ENCODE data around the gene ALDOB. TPM values are rescaled to one million over a fixed set of nuclear protein-coding genes. Genes with fewer than 3 reads are reported as not detected.

Gene ALDOB
- total RNA-seq, 2 donors from 2014 or later: not detected

DNA sequence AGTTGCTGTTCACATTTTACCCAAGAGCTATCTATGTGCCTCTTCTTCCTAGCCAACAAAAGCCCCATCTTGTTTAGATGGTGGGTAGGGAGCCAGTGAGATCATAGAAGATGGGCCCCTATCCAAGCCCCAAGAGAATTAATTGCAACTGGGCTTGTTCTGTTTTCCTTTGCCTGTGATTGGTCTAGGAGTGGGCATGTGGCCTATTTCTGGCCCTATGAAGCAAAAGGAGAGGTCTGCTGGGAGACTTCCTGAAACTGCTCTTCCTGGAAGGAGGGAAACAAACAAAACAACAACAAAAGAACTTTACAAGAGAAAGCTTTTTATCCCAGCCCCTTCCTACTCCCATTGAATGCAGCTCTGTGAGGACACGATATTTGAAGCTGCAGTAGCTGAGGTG lies 32.5 kb upstream of the ALDOB start:
- Mint-ChIP-seq H3K4me3 (no peak overlapping the region), H3K4me1 (ENCODE audit: low read depth) (no peaks in the 10 kb centered on the region), H3K9me3 (no peaks in the 10 kb centered on the region), H3K27ac (no peak overlapping the region), H3K27me3 (ENCODE audit: low read depth) (peaks cover 64% of the 10 kb centered on the region), H3K36me3 (ENCODE audit: insufficient read depth in 2 of 2) (no peaks in the 10 kb centered on the region)
- ATAC-seq (replicated peaks in 1 of 2) (no peak), DNase-seq (no peak)

DNA sequence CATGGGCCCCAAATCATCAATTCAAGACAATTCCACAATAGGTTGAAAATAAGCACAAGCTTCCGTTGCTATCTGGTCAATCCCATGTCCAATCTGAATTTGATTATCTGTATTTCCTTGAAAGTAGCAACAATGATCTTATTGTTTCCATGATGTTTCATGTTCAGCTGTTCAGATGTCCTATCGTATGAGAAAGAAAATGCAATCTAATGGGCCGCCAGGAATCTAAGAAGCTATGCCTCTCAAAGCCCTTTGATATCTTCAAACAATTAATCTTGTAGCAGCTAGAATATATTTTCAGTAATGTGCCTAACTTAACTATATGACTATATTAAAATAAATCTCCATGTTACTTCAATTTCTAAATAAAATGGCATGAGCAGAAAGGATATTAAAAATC lies 32.1 kb upstream of the ALDOB start:
- H3K4me3 Mint-ChIP-seq: no peak overlapping the region
- no peak for DNase-seq
- H3K36me3 Mint-ChIP-seq (ENCODE audit: insufficient read depth in 2 of 2): no peaks in the 10 kb centered on the region
- no peaks in the 10 kb centered on the region for H3K4me1 Mint-ChIP-seq (ENCODE audit: low read depth)
- ATAC-seq (replicated peaks in 1 of 2): no peak
- no peaks in the 10 kb centered on the region for H3K9me3 Mint-ChIP-seq
- H3K27me3 Mint-ChIP-seq (ENCODE audit: low read depth): peaks cover 64% of the 10 kb centered on the region
- H3K27ac Mint-ChIP-seq: no peak overlapping the region

DNA sequence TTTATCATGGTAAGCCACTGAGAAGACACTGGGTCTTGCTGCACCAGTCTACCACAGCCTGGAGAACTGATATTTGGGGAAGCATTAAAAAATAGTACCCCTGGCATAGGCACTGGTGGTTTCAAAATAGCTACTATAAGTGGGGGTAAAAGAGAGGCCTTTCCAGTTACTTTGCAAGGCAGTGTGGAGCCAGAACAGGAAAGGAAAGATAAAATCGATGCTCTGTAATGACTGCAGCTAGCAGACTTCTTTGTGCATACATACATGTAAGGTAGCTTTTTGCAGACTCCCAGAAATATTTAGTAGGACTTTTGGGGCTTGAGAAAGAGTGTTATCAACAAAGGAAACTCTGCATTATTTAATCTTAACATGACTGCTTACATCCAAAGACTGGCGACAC lies 31.3 kb upstream of the ALDOB start:
- Mint-ChIP-seq H3K4me1 (ENCODE audit: low read depth) (no peaks in the 10 kb centered on the region), H3K36me3 (ENCODE audit: insufficient read depth in 2 of 2) (no peaks in the 10 kb centered on the region), H3K27ac (no peak overlapping the region), H3K27me3 (ENCODE audit: low read depth) (peaks cover 60% of the 10 kb centered on the region), H3K9me3 (no peaks in the 10 kb centered on the region), H3K4me3 (no peak overlapping the region)
- ATAC-seq (replicated peaks in 1 of 2) (no peak), DNase-seq (no peak)

DNA sequence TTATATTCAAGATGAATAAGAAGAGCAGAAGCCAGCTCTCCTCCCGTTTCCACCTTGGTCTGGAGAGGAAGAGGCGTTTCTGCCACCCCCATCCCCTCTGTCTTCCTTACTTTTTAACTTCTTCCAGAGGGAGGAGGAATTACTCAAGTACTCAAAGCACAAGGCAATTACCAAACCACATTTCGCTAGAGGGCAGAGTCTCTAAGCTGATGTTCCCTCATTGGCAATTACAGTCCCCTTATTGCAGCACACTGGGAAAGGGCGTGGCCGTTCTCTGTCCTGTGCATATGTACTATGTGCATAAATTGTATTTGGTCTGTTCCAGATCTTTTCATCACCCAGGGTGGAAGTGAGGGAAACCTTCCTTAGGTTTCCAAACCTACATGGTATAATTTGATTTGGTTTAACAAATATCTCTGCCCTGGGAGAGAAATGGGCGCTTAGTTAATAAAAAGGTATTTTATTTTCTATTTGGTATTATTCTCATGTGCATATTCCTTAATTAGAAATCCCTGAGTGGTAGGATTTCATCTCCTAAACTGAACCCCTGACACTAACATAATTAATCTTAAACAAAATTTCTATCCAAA lies 29.8 kb upstream of the ALDOB start:
- no peaks in the 10 kb centered on the region for H3K9me3 Mint-ChIP-seq
- H3K27me3 Mint-ChIP-seq (ENCODE audit: low read depth): peaks cover 54% of the 10 kb centered on the region
- no peaks in the 10 kb centered on the region for H3K36me3 Mint-ChIP-seq (ENCODE audit: insufficient read depth in 2 of 2)
- no peak overlapping the region for H3K4me3 Mint-ChIP-seq
- no peaks in the 10 kb centered on the region for H3K4me1 Mint-ChIP-seq (ENCODE audit: low read depth)
- no peak overlapping the region for H3K27ac Mint-ChIP-seq
- peak in 1 of 2 donors; percentile 65 for ATAC-seq (replicated peaks in 1 of 2)
- peak in 1 of 2 donors; percentile 9 for DNase-seq

DNA sequence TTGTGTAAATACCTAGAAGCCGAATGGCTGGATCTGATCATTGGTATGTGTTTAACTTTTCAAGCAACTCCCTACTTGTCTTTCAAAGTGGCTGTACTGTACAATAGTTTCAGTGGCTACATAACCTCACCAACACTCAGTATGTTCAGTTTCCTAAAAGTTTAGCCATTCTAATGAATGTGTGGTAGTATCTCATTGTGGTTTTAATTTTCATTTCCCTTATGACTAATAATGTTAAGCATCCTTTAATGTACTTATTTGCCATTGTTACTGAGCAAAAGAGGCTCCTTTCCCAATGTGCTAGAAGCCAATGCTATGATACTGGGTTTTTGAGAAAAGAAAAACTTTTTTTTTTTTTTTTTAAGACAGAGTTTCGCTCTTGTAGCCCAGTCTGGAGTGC lies 27.8 kb upstream of the ALDOB start:
- Mint-ChIP-seq H3K27ac (no peak overlapping the region), H3K9me3 (no peaks in the 10 kb centered on the region), H3K27me3 (ENCODE audit: low read depth) (peaks cover 37% of the 10 kb centered on the region), H3K4me1 (ENCODE audit: low read depth) (no peaks in the 10 kb centered on the region), H3K36me3 (ENCODE audit: insufficient read depth in 2 of 2) (no peaks in the 10 kb centered on the region), H3K4me3 (no peak overlapping the region)
- DNase-seq: no peak
- ATAC-seq (replicated peaks in 1 of 2): no peak

DNA sequence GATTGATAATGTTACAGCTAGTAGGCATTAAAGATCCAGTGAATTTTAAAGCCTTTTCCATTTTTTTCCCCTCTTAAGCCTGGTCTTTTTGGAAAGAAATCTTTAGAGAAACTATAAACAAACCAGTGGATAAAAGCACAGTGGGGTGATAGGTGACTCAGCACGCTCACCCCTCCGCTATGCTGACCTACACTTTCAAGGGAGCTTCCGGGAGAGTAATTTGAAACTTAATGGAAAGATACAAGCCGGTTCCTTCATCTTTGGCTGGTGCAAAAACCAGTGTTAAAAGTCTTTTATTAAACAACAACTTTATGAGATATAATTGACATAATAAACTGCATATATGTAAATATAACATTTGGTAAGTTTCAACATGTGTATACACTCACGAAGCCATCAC lies 27.0 kb upstream of the ALDOB start:
- no peak overlapping the region for H3K27ac Mint-ChIP-seq
- H3K4me3 Mint-ChIP-seq: no peak overlapping the region
- no peaks in the 10 kb centered on the region for H3K9me3 Mint-ChIP-seq
- H3K27me3 Mint-ChIP-seq (ENCODE audit: low read depth): peaks cover 37% of the 10 kb centered on the region
- DNase-seq (no peak), ATAC-seq (replicated peaks in 1 of 2) (no peak)
- H3K4me1 Mint-ChIP-seq (ENCODE audit: low read depth): no peaks in the 10 kb centered on the region
- no peaks in the 10 kb centered on the region for H3K36me3 Mint-ChIP-seq (ENCODE audit: insufficient read depth in 2 of 2)

DNA sequence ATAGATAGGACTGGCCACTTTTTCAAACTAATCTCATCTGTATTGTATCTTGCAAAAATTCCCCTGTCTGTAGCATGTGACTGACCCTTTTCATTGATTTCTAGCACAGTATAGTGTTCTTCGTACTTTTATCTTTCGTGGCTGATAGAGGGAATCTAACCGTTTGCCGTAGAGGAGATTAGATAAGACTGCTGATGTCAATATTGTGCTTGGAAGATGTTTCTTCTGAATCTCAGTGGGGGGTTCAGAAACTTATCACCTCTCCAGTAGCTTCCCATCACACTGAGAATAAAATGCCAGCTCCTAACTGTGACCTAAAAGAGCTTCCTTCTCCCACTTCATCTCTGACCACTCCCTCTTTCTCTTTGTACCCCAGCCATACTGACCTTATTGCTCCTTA lies 25.4 kb upstream of the ALDOB start:
- H3K9me3 Mint-ChIP-seq: no peaks in the 10 kb centered on the region
- H3K4me3 Mint-ChIP-seq: no peak overlapping the region
- H3K27ac Mint-ChIP-seq: no peak overlapping the region
- H3K4me1 Mint-ChIP-seq (ENCODE audit: low read depth): no peaks in the 10 kb centered on the region
- DNase-seq (no peak), ATAC-seq (replicated peaks in 1 of 2) (no peak)
- H3K27me3 Mint-ChIP-seq (ENCODE audit: low read depth): peaks cover 44% of the 10 kb centered on the region
- H3K36me3 Mint-ChIP-seq (ENCODE audit: insufficient read depth in 2 of 2): no peaks in the 10 kb centered on the region

DNA sequence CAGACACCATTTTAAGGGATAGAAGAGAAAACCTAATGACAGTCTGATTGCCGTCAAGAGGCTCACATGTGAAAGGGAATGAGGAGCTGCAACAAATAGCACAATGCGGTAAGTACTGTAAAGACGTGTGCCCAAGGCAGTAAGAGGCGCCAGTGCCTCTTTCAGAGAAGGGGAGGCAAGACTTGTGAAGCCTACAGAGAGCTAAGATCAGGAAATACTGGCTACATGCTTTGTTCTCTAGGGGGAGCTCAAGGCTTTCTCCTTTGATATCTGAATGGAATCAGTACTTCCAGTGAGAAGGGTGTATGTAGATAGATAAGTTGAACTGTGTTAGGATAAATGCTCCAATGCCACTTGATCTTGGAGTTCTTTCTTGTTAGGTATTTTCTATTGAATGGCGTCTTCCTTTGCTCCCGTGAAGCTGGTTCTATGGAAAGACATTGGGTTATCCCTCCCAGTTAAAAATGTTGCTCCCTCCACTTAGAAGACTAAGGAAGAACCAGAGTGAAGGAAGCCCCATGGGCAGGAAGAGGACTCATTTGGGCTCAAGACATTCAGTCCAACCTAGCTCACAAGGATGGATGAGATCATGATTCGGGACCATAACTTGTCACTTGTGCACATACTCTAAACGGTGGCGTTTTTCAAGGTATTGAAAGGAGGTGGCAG lies 23.5 kb upstream of the ALDOB start:
- H3K27me3 Mint-ChIP-seq (ENCODE audit: low read depth): peaks cover 29% of the 10 kb centered on the region
- H3K4me3 Mint-ChIP-seq: no peak overlapping the region
- H3K9me3 Mint-ChIP-seq: no peaks in the 10 kb centered on the region
- DNase-seq (peak; percentile 8 to 18), ATAC-seq (replicated peaks in 1 of 2) (peak; percentile 83 to 89)
- H3K36me3 Mint-ChIP-seq (ENCODE audit: insufficient read depth in 2 of 2): no peaks in the 10 kb centered on the region
- no peak overlapping the region for H3K27ac Mint-ChIP-seq
- H3K4me1 Mint-ChIP-seq (ENCODE audit: low read depth): no peaks in the 10 kb centered on the region

DNA sequence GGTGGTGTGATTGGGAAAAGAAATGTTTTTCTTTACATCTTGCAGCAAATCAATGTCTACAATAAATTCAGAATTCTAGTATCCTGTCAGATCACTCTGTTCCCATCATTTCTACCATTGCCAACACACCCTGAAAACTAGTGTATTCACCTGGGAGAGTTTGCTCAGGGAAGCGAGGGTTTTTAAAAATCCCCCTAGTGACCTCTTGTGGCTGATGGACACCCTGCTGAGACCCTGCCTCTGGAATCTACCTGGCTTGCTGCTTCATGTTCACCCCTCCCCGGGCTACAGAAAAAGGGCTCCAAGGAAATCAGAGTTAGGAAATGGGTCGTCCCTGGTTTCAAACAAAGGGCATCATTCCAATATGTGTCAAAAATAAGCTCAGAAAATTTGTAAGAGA lies 21.4 kb upstream of the ALDOB start:
- ATAC-seq (replicated peaks in 1 of 2) (no peak), DNase-seq (no peak)
- H3K27ac Mint-ChIP-seq: no peak overlapping the region
- H3K27me3 Mint-ChIP-seq (ENCODE audit: low read depth): peaks cover 31% of the 10 kb centered on the region
- H3K4me3 Mint-ChIP-seq: no peak overlapping the region
- peaks cover 0 to 1% of the 10 kb centered on the region in 2 donors for H3K9me3 Mint-ChIP-seq
- H3K4me1 Mint-ChIP-seq (ENCODE audit: low read depth): no peaks in the 10 kb centered on the region
- peaks cover 0 to 1% of the 10 kb centered on the region in 2 donors for H3K36me3 Mint-ChIP-seq (ENCODE audit: insufficient read depth in 2 of 2)

DNA sequence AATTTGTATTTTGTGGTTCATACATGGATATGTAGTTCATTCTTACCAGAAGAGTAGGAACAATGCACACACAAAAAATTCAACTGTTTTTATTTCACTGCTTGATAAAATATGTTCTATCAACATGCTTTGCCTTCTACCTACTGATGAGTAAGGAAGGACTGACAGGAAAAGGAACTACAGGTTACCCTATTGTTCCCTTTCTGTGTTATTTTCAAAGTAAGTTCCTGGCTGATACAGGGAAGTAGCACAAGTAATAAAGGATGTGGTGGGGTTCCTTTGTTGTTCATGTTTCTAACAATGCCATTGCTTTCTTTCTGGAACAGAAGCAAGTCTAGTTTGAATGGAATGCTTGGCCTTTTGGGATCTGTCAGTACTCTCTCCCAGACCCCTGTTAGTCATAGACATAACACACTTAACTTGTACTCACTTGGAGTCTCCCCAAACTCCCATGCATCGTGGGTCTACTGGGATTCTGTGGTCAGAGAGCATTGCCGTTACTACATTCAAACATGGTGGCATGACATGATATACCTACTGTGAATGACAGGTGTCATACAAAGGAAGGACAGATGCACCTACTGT lies 20.2 kb upstream of the ALDOB start:
- H3K4me3 Mint-ChIP-seq: no peak overlapping the region
- ATAC-seq (replicated peaks in 1 of 2) (no peak), DNase-seq (no peak)
- H3K27ac Mint-ChIP-seq: no peak overlapping the region
- peaks cover 0 to 5% of the 10 kb centered on the region in 2 donors for H3K9me3 Mint-ChIP-seq
- peaks cover 0 to 3% of the 10 kb centered on the region in 2 donors for H3K36me3 Mint-ChIP-seq (ENCODE audit: insufficient read depth in 2 of 2)
- no peaks in the 10 kb centered on the region for H3K4me1 Mint-ChIP-seq (ENCODE audit: low read depth)
- H3K27me3 Mint-ChIP-seq (ENCODE audit: low read depth): peaks cover 30% of the 10 kb centered on the region

DNA sequence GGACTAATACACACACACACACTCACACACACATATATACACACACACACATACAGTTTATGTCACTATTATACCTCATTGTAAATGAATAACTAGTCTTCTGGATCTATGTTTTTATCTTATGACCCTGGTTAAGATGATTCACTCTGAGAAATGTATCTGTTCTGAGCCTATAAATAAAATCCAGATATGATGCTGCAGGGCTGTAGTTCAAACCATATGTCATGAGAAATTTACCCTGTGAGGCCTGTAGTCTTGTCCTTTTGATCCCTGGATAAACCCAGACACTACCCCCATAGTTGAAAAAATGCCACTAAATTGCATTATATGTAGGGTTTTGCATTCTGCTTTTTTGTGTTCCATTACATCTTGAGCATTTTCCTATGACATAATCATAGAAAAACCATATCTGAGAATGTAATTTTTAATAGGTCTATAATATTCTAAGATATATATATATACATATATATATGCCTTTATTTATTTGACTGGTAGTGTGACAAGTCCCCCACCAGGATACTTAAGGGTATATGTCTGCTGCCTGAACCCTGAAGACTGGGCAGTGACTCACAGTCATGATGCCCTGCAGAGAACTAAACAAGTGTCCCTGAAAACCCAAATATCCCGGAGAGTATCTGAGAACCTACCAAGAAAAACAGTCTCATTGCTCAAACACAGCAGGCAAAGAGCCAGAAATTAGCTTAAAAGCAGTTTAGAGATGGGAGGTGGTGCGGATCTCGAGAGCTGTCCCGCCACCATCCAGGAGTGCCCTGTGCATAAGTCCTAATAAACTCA lies 18.4 kb upstream of the ALDOB start:
- Mint-ChIP-seq H3K4me3 (no peak overlapping the region), H3K27ac (no peak overlapping the region), H3K9me3 (peaks cover 0 to 5% of the 10 kb centered on the region in 2 donors), H3K27me3 (ENCODE audit: low read depth) (peaks cover 37% of the 10 kb centered on the region), H3K4me1 (ENCODE audit: low read depth) (peaks cover 5% of the 10 kb centered on the region), H3K36me3 (ENCODE audit: insufficient read depth in 2 of 2) (peaks cover 0 to 3% of the 10 kb centered on the region in 2 donors)
- DNase-seq (no peak), ATAC-seq (replicated peaks in 1 of 2) (no peak)

DNA sequence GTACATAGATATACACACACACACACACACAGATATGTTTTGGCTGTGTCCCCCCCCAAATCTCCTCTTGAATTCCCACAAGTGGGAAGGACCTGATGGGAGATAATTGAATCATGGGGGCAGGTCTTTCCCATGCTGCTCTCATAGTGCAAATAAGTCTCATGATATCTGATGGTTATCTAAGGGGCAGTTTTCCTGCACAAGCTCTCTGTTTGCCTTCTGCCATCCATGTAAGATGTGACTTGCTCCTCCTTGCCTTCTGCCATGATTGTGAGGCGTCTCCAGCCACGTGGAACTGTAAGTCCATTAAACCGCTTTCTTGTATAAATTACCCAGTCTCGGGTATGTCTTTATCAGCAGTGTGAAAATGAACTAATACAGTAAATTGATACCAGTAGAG lies 15.9 kb upstream of the ALDOB start:
- Mint-ChIP-seq H3K9me3 (peaks cover 0 to 5% of the 10 kb centered on the region in 2 donors), H3K4me1 (ENCODE audit: low read depth) (peaks cover 12% of the 10 kb centered on the region), H3K27me3 (ENCODE audit: low read depth) (peaks cover 44% of the 10 kb centered on the region), H3K36me3 (ENCODE audit: insufficient read depth in 2 of 2) (peaks cover 0 to 3% of the 10 kb centered on the region in 2 donors), H3K4me3 (no peak overlapping the region), H3K27ac (no peak overlapping the region)
- DNase-seq (no peak), ATAC-seq (replicated peaks in 1 of 2) (no peak)

DNA sequence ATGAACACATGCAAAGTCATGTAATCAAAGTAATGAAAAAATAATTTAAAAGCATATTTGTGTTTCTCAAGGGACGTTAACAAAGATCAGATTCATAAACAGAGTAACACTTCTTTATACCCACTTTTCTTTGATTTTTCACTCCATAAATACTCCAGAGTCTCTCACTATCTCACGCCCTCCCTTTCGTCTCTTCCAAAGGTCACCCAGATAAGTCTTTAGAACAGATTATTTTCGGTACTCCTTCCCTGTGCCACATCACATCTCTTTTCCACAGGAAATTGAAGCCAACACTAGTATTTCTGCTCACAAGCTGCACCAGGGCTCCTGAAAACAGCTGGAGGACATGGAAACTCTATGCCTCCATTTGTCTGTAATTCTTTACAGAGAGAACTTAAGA lies 15.4 kb upstream of the ALDOB start:
- peaks cover 0 to 3% of the 10 kb centered on the region in 2 donors for H3K36me3 Mint-ChIP-seq (ENCODE audit: insufficient read depth in 2 of 2)
- peaks cover 12% of the 10 kb centered on the region for H3K4me1 Mint-ChIP-seq (ENCODE audit: low read depth)
- H3K27me3 Mint-ChIP-seq (ENCODE audit: low read depth): peaks cover 49% of the 10 kb centered on the region
- peaks cover 0 to 5% of the 10 kb centered on the region in 2 donors for H3K9me3 Mint-ChIP-seq
- no peak overlapping the region for H3K27ac Mint-ChIP-seq
- no peak for DNase-seq
- no peak for ATAC-seq (replicated peaks in 1 of 2)
- no peak overlapping the region for H3K4me3 Mint-ChIP-seq
